ENCODE data around the gene GAPT. TPM values are rescaled to one million over a fixed set of nuclear protein-coding genes. Genes with fewer than 3 reads are reported as not detected.

GAPT gene
- polyA plus RNA-seq, 2 of the 4 experiments (the other 2 are of a cell fraction): not detected

DNA sequence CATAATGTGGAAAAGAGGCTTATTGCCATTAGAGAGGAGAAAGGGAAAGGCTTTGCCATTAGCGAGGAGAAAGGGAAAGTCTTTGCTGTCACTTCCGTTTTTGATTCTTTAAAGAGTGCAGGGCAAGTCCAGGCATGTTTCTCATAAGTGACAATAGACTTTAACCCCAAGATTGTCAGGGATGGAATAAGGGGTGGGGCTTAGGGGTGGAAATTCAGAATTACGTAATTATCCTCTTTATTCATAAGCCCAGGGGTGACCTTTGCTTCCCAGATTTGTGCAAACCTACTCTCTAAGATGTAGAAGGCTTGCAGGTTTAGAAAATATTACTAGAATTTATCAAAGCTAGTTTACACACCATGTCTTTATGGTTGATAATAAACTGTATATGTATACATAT lies 29.1 kb upstream of the GAPT start:
- Histone ChIP-seq H3K4me2 (peak overlapping the region; percentile 67), H3K27ac (peak overlapping the region; percentile 96 to 100), H3K4me3 (no peak overlapping the region), H3K9me3 (no peaks in the 10 kb centered on the region), H3K4me1 (peaks cover 25% of the 10 kb centered on the region)
- ChIA-PET POLR2A (interaction anchor here (4.6 kb wide), 1 partner anchor 574 kb away, joined by 49 read pairs; no protein-coding TSS in a partner anchor), CTCF (interaction anchor here (0.6 to 10.0 kb wide), 17 partner anchors 12 to 1167 kb away, joined by 3 to 149 read pairs (median 5); no protein-coding TSS in a partner anchor)
- DNase-seq (ENCODE audit: low read depth in 1 of 2, low spot score in 1 of 2) (peak; percentile 37 to 81), FAIRE-seq (no peak), ATAC-seq (no peak)
- 24% methylated on average over 3 of the region's 3 CpGs for WGBS (ENCODE audit: missing lambda C conversion rate)
- TF ChIP-seq, protein P1, sequence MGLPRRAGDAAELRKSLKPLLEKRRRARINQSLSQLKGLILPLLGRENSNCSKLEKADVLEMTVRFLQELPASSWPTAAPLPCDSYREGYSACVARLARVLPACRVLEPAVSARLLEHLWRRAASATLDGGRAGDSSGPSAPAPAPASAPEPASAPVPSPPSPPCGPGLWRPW (IDR thresholded peaks at IDR 0.05): no peak
- no peak for TF ChIP-seq E2F6 (IDR thresholded peaks at IDR 0.05; ENCODE audit: borderline replicate concordance, low read depth)
- TF ChIP-seq MAX (IDR thresholded peaks at IDR 0.05): no peak
- TF ChIP-seq HOXB13 (CRISPR knock-in tag; IDR thresholded peaks at IDR 0.05; ENCODE audit: low read depth): no peak
- TF ChIP-seq HOXB5 (CRISPR knock-in tag; IDR thresholded peaks at IDR 0.05): no peak
- TF ChIP-seq CHD4 (IDR thresholded peaks at IDR 0.05; ENCODE audit: borderline replicate concordance): no peak
- TF ChIP-seq RAD21 (conservative IDR thresholded peaks at IDR 0.05 in 1 of 2, IDR thresholded peaks at IDR 0.05 in 1 of 2): no peak
- 0 out of 5 replicates have a peak, but pooled peaks of 1 of the 2 experiments have one; percentile 14 for TF ChIP-seq EP300 (IDR thresholded peaks at IDR 0.05)
- no peak for TF ChIP-seq MAFK (IDR thresholded peaks at IDR 0.05; ENCODE audit: partially characterized antibody)
- TF ChIP-seq CBX8 (IDR thresholded peaks at IDR 0.05): no peak
- no peak for TF ChIP-seq ZC3H11A (IDR thresholded peaks at IDR 0.05)
- TF ChIP-seq HOXA7 (CRISPR knock-in tag; IDR thresholded peaks at IDR 0.05): no peak
- TF ChIP-seq GATA3 (IDR thresholded peaks at IDR 0.05; ENCODE audit: borderline replicate concordance): no peak
- peak; percentile 61 to 77; a peak in 3 of 4 replicates for TF ChIP-seq CEBPB (IDR thresholded peaks at IDR 0.05)
- no peak for TF ChIP-seq FOSL2 (IDR thresholded peaks at IDR 0.05)
- TF ChIP-seq FOSL2 (CRISPR knock-in tag; IDR thresholded peaks at IDR 0.05): no peak
- TF ChIP-seq, protein P2, sequence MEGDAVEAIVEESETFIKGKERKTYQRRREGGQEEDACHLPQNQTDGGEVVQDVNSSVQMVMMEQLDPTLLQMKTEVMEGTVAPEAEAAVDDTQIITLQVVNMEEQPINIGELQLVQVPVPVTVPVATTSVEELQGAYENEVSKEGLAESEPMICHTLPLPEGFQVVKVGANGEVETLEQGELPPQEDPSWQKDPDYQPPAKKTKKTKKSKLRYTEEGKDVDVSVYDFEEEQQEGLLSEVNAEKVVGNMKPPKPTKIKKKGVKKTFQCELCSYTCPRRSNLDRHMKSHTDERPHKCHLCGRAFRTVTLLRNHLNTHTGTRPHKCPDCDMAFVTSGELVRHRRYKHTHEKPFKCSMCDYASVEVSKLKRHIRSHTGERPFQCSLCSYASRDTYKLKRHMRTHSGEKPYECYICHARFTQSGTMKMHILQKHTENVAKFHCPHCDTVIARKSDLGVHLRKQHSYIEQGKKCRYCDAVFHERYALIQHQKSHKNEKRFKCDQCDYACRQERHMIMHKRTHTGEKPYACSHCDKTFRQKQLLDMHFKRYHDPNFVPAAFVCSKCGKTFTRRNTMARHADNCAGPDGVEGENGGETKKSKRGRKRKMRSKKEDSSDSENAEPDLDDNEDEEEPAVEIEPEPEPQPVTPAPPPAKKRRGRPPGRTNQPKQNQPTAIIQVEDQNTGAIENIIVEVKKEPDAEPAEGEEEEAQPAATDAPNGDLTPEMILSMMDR (IDR thresholded peaks at IDR 0.05): no peak
- no peak for TF ChIP-seq SMC3 (IDR thresholded peaks at IDR 0.05)
- TF ChIP-seq POLR2A (IDR thresholded peaks at IDR 0.05; ENCODE audit: low read length): no peak
- TF ChIP-seq TP53 (CRISPR knock-in tag; IDR thresholded peaks at IDR 0.05): peak; percentile 100
- no peak for TF ChIP-seq HEYL (CRISPR knock-in tag; IDR thresholded peaks at IDR 0.05)
- TF ChIP-seq ESRRA (IDR thresholded peaks at IDR 0.05; ENCODE audit: borderline replicate concordance, low read length): peak; percentile 47; the same call in 1 of the 2 replicates
- TF ChIP-seq MYC (IDR thresholded peaks at IDR 0.05; ENCODE audit: borderline replicate concordance, low read length): no peak
- TF ChIP-seq KDM5A (IDR thresholded peaks at IDR 0.05): no peak
- TF ChIP-seq RARB (CRISPR knock-in tag; IDR thresholded peaks at IDR 0.05): no peak
- TF ChIP-seq NPAS2 (CRISPR knock-in tag; IDR thresholded peaks at IDR 0.05; ENCODE audit: borderline replicate concordance): no peak
- TF ChIP-seq, protein P3, sequence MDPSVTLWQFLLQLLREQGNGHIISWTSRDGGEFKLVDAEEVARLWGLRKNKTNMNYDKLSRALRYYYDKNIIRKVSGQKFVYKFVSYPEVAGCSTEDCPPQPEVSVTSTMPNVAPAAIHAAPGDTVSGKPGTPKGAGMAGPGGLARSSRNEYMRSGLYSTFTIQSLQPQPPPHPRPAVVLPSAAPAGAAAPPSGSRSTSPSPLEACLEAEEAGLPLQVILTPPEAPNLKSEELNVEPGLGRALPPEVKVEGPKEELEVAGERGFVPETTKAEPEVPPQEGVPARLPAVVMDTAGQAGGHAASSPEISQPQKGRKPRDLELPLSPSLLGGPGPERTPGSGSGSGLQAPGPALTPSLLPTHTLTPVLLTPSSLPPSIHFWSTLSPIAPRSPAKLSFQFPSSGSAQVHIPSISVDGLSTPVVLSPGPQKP (IDR thresholded peaks at IDR 0.05; ENCODE audit: low read depth, low read length): no peak
- TF ChIP-seq FOXS1 (CRISPR knock-in tag; IDR thresholded peaks at IDR 0.05): no peak
- no peak for TF ChIP-seq ZFP36 (IDR thresholded peaks at IDR 0.05; ENCODE audit: borderline replicate concordance, partially characterized antibody)
- TF ChIP-seq PHF8 (IDR thresholded peaks at IDR 0.05; ENCODE audit: borderline replicate concordance, low read depth): no peak
- TF ChIP-seq, protein P4, sequence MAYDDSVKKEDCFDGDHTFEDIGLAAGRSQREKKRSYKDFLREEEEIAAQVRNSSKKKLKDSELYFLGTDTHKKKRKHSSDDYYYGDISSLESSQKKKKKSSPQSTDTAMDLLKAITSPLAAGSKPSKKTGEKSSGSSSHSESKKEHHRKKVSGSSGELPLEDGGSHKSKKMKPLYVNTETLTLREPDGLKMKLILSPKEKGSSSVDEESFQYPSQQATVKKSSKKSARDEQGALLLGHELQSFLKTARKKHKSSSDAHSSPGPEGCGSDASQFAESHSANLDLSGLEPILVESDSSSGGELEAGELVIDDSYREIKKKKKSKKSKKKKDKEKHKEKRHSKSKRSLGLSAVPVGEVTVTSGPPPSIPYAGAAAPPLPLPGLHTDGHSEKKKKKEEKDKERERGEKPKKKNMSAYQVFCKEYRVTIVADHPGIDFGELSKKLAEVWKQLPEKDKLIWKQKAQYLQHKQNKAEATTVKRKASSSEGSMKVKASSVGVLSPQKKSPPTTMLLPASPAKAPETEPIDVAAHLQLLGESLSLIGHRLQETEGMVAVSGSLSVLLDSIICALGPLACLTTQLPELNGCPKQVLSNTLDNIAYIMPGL (CRISPR knock-in tag; IDR thresholded peaks at IDR 0.05; ENCODE audit: borderline replicate concordance): no peak
- TF ChIP-seq REST (IDR thresholded peaks at IDR 0.05): no peak

All from A549 (cell line).